Islet of Langerhans (tissue), 1 donor: ENCODE measurements around the gene KRT7.
"Not testable (repeated sequence)": the region's sequence is repeated elsewhere in the genome, so short reads cannot be mapped to it uniquely, and the experiment has no call there.

Source experiments
- FAIRE-seq: peaks from one replicate; lab custom pipeline; 2011; peaks lifted over from hg19 to GRCh38; lab: Jason Lieb, UNC

Gene KRT7

DNA sequence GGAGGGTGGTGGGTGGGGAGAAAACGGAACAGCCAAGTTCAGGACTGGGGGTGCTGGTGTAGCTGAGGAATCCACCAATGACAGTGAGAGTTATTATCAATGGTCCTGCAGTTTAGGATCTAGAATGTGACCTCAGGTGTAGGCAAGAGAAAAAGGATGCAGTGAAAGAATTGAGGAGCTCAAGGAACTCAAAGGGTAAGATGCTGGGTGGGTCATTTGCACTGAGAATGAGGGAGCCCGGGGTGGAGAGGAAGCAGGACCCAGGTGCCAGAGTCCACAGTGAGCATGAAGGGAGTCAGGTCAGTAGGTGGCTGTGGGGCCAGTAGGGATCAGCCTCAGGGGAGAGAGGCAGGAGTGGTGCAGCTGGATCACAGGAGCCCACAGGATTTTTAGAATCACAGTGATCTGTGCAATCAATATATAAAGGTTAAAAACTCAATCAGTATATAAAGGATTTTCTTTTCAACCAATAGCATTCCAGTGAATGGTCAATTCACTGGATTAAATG is 3.2 kb upstream of the KRT7 start:
- no peak for FAIRE-seq

DNA sequence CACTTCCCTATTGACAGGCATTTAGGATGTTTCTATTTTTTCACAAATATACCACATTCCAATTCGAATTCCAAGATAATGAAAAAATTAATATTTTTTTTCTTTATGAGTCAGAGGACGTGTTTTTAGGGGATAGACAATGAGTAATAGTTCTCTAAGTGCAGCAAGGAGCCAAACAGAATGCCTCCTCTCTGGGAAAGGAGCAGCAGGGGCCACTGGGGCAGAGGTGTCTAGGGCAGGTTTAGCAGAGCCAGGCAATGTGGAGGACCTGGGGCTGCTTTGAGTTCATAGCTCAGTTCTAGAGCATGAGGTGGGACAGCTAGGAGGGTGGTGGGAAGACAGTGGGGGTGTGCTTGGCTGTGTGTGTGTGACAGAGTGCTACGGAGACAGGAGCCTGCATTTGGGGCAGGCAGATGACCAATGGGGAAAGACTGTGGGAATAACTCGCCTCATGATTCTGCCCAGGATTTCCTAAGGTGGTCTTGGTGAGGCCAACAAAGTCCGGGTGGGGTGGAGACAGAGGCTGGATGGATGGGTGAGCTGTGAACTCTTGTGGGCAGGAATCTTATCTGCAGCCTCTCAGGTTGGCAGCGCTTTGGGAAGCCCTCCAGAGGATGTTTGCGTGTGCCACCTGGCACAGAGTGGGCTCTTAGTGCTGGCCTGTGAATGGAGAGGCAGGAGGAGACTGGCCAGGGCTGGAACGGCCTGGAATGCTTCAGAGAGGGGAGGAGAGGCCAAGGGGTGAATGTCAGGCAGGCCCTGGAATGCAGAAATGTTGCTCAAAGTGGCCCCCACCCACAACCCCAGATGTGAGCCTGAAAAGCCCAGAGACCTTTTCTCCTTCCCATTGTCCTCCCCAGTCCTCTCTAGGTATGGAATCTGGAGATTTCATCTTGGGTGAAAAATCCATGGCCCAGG is 2.4 kb upstream of the KRT7 start:
- FAIRE-seq: no peak

DNA sequence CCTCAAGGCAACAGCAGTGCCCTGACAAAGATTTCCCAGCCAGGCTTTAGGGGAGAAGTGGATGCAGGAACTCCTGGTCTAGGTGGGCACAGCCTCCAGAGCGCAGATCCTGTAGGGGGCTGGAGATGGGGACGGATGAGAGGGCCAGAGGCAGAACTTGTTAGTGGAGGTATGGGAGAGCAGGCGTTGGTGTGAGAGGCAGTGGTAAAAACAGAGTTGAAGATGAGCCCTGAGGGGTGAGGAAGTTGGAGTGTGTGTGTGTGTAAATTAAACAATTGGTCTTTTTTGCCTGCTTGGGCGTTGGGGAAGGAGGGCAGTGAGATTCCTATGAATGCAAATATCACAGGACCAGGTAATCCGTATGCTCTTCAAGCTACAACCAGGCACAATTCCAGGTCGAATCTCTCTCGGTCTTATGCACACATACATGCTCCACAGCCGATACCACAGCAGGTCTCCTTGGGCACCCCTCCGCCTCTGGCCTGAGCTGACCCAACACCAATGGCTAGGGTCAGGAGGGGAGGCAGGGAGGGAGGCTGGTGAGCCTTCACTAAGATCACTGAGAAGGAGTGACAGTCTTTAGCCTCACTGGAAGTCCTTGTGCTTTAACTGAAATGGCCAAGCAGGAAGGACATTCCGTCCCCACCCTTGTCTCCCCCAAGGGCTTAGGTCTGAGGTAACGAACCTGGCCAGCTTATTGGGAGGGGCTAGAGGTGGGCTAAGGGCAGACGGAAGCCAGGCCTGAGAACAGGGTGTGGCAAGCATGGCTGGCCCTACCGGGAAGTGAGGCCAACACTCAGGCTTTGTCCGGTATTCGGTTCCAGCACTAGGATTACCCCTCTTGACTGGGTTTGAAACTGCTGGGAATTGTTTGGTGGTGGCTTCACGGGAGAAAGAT is 1.5 kb upstream of the KRT7 start:
- FAIRE-seq: no peak

DNA sequence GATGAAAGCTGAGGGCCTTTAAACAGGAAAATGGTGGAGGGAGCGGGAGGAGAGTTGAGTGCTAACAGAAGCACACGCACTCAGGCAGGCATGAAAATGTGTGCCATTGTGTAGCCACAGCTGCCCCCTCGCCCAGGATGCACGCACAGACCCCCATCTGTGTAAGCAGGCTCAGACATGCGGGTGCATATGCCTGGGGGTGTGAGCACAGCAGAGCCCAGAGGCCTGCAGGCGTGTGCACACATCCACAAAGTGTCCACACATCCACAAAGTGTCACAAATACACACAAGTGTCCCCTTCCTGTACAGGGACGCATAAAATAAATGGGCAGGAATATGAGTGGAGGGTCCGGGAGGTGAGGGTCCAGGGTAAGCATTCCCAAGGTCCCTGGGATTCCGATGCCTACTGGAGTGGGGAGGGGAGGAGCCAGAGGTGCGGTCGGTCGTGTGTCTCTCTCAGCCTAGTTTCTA is 805 bp upstream of the KRT7 start:
- FAIRE-seq: no peak

DNA sequence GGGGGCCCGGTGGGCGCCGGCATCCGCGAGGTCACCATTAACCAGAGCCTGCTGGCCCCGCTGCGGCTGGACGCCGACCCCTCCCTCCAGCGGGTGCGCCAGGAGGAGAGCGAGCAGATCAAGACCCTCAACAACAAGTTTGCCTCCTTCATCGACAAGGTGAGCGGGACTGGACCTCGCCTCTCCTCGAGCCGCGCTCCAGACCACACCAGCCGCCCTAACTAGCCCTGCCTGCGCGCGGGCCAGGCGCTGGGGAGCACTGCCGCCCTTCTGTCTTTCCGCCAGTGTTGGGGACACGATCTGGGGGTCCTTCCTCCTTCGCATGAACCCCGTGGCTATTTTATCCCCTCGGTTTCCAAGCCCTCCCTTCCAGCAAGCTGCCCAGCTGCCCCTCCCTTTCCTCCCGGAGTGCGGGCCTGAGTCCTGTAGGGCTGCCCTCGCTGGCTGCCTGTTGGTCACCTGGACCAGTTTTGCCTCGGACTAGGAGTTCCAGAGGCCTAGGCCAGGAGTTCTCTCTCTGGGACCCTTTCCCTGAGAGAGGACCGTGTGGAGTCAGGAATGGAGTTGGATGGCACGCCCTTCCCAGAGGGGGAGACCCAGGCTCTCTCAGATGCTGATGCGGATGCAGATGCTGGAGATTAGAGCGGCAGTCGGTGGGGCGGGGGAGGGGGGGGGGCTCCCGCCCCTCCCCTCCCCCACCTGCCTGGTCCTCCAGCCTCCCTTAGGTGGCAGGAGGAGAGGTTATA is 592 bp downstream of the KRT7 start:
- no peak for FAIRE-seq

DNA sequence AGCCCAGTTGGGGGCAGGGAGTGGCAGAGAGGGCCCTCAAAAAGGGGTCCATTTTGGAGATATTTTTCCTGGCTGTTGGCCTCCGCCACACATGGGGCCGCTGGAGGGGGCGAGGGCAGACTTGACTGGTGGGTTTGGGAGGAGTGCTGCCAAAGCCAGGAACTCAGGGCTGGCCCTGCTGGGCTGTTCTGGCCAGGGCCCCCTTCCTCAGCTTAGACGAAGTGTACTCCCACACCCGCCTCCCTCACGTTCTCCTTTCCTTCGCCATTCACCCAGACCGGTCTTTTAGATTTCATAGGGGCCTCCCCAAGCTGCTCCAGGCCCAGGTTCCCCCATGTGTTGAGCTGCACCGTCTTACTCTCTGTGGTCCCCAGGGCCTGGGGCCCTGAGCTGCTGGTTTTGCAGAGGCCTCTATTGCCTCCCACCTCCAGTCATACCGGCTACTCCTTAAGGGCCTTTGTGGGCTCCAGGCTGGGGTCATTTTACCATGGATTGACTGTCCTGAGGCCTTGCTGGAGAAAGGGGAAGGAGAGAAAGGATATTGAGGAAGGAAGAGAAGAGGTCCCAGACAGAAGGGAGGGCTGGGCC is 1.3 kb downstream of the KRT7 start:
- no peak for FAIRE-seq

DNA sequence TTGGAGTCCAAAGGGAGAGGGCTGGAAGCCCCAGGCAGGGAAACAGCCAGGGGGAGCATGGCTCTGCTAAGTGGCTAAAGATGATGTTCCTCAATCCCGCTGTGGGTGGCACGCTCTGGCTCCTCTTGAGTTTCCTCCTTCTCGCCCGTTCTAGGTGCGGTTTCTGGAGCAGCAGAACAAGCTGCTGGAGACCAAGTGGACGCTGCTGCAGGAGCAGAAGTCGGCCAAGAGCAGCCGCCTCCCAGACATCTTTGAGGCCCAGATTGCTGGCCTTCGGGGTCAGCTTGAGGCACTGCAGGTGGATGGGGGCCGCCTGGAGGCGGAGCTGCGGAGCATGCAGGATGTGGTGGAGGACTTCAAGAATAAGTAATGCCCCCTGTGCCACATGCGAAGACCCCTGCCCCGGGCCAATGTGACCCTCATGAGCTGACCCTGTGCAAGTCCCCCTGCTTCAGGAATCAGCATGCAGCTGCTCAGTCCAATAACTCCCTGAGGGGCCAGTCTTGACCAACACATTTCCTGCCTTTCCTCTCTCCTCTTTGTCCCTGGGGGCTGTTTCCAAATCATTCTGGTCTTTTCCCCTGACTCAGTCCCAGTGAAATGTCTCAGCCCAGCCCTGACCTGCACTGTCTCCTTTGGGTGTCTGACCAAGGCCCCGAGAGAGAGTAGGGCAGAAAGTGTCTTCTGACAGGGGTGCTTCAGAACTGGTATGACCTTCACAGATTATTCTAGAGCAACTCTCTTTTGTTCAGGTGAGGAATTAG is 2.1 kb downstream of the KRT7 start:
- FAIRE-seq: no peak

DNA sequence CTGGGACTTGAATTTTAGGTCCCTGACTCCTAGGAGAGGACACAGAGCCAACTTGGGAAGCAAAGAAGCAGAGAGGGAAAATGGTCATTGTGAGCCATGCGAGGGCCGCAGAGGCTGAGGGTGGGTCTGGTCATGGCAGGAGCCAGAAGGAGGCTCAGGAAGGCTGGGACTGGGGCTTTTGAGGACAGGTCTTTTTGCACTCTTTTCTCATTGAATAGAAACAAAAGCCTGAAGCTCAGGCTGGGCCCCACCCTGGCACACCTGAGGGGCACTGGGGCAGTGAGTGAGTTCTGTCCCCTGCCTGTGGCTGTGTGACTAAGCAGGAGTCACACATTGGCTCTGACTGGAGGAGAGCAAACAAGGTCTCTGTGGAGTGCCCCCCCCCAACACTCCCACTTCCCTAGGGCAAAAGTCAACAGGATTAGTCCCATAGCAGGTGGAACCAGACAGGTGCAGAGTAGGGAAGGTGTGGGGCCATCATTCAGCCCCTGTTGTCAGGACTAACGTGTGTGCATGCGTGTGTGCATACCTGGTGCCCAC is 2.8 kb downstream of the KRT7 start:
- no peak for FAIRE-seq

DNA sequence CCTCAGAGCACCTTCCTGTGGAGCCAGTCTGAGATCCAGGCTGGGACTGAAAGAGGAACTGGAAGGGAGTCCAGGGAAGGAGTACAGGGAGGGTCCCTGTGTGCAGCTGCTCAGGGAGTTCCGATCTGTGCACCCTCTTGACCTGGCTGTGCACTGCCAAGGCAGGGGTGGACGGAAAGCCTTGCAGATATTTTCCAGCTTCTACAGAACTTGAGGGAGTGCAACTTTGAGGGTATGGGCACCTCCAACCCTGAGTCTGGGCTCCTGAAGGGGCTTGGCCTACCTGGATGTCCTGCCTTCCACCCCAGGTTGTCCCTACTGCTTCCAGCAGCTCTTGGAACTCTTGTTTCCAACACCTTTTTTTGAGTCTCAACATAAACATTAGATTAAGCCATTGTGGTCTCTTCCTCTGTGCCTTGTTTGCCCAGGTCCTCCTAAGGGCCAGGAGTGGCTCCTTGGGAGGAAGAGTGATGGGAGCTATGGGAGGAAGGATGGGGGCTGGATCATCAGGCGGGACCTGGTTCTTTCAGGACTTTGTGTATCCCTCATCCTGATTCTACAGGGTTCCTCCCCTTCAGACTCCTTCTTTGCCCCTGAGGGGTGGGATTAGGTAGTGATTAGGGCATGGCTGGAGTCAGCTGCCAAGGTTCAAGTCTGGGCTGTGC is 3.5 kb downstream of the KRT7 start:
- FAIRE-seq: no peak

DNA sequence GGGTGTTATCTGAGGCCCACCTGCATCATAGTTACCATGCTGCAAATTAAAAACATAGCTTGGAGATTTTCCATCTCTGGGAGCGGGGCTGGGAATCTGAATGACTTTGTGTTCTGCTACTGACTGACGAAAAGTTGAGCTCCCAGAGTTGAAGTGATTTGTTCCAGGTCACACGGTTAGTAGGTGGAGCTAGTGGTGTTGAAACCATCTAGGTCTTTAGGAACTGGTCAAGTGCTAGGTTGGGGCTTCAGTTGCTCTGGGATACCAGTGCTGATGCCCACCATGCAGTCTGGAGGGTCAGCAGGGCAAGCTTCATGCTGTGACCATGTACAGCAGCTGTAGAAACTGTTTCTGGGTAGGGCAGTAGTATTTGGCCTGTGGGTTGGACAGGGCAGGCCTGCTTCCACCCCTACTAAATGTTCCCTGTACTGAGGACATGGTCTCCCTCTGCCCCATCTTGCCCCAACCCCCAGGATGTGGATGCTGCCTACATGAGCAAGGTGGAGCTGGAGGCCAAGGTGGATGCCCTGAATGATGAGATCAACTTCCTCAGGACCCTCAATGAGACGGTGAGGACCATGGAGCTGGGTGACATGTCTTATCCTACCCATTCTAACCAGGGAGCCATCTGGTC is 5.3 kb downstream of the KRT7 start:
- FAIRE-seq: no peak

DNA sequence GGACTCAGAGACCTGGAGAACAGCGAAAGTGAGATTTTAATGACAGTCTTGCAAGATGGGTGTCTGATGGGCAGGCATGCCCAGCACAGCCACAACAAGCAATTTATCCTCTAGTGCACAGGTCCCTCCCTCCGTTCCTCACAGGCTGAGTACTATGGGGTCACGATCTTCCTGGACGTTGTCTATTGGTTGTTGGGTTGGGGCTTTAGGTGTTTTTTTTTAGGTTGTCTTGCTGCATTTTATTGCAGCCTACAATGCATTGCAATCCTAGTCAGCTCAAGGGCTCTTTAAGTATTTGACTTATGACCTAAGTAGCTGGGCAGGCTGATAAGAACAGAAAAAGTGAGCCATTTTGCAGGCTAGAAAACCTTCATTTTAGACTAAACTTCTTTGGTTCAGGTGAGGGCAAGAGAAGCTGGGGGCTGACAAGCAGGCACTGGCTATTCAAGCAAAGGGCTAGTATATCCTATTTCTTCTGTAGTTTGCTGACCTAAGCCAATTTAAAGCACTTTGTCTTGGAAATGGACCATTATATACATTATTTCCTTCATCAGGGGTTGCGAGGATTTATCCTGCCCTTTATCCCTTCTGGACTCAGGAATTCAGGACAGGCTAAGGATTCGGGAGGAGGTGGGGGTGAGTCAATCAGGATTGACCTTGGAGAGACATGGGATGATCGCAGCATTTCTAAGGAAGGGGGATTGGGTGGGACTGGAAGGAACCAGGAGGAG is 6.0 kb downstream of the KRT7 start:
- FAIRE-seq: no peak

DNA sequence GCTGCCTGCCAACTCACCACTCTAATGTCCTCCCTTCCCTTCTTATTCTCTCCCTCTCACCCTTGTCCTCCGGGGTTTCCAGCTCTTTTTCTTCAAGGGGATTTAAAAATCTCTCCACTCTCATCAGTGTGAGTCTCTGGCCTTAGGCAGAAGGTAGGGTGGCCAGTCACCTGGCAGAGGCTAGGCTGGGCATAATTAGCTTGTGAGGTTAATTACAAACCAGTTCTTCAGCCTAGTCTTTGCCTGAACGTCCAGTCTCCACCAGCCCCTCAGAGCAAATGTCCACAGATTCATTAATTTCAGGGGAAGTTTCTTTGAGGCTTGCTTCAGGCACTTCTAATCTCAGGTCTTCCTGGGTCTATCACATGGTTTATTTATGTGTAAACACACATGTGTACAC is 6.7 kb downstream of the KRT7 start:
- FAIRE-seq: no peak

DNA sequence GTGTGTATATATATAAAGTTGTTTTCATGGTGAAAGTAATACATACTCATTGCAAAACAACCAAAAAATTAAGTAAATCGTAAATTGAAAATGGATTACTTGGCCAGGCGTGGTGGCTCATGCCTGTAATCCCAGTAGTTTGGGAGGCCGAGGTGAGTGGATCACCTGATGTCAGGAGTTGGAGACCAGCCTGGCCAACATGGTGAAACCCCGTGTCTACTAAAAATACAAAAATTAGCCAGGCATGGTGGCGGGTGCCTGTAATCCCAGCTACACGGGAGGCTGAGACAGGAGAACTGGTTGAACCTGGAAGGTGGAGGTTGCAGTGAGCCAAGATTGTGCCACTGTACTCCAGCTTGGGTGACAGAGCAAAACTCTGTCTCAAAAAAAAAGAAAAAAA is 7.2 kb downstream of the KRT7 start:
- not testable (repeated sequence) for FAIRE-seq

DNA sequence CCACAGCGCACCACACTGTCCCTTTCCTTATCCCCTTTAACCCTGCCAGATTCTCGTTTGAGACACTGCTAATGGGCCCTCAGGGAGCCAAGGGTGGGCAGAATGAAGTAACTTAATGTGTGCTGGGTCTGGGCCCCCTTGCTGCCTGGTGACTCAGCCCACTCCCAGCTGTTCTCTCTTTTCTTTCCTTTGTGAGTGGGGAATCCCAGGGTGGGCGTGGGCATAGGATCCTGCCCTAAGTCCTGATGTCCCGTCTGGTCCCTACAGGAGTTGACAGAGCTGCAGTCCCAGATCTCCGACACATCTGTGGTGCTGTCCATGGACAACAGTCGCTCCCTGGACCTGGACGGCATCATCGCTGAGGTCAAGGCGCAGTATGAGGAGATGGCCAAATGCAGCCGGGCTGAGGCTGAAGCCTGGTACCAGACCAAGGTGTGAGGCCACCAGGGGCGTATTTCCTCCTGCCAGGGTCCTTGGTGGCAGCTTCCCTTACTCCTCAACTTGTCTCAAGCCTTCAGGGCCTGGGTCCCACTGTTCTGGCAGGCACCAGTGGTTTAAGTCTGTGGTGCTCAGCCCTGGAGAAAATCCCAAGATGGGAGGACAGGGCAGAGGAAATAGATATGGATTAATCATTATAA is 8.3 kb downstream of the KRT7 start:
- no peak for FAIRE-seq

DNA sequence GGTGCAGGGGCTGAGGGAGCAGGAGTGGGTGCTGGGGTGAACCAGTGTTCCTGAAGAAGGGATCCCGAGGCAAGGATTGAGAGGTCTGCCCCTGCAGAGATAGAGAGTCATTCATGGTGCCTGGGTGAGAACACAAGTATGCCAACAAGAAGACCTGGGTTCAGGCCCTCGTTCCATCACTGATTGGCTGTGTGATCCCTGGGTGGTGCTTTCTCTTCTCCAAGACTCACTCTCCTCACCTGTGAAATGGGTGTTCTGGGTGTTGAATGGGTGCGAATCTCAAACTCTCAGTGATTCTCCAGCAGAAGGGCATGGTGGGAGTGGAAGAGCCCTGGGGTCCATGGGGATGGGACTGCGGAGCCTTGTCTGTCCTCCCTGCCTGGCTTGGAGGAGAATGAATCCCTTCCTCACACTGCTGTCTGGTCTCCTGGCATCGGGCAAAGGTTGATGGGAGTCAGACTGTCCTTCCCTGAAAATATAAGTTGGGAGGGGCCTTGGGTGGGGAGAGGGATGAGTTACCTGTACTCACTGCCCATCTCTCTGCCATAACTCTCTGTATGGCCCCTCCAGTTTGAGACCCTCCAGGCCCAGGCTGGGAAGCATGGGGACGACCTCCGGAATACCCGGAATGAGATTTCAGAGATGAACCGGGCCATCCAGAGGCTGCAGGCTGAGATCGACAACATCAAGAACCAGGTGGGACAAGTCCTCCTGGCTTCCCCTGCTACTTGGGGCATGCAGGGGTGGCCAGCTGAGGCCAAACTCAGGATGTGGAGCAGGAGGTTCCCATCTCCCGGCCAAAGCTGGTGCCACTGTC is 9.6 kb downstream of the KRT7 start:
- FAIRE-seq: no peak

DNA sequence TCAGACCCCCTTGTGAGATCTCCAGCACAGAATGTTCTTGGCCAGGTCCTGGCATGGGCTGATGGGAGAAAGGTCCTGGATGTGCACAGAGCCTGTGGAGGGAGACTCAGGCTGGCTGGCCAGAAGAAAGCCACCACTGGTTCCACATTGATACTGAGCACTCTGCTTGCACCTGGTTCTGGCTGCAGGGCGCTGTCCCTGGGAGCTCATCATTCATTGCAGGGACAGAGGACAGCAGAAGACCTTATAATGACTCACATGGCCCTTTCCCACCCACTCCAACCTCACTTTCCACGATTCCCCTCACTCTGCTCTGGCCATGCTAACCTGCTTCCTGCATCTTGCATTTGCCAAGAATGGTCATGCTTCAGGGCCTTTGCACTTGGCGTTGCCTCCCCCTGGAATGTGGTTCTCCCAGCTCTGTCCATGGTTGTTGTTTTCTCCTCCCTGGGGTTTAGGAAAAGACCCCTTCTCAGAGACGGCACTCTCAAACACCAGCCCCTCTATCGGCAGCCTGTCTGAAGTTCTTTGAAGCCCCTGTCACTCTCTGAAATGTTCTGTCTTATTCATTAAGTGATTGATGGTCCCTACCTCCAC is 10.3 kb downstream of the KRT7 start:
- FAIRE-seq: no peak
